Stimulated activated naive CD4-positive, alpha-beta T cell treated with Interleukin-2 at 50 U/mL for 16 hours (primary cell): ENCODE data around the gene ABCA8.

ENCODE experiments used
- DNase-seq: peaks from one replicate; lab custom pipeline; 2025; lab: John Stamatoyannopoulos, UW

Gene ABCA8

DNA sequence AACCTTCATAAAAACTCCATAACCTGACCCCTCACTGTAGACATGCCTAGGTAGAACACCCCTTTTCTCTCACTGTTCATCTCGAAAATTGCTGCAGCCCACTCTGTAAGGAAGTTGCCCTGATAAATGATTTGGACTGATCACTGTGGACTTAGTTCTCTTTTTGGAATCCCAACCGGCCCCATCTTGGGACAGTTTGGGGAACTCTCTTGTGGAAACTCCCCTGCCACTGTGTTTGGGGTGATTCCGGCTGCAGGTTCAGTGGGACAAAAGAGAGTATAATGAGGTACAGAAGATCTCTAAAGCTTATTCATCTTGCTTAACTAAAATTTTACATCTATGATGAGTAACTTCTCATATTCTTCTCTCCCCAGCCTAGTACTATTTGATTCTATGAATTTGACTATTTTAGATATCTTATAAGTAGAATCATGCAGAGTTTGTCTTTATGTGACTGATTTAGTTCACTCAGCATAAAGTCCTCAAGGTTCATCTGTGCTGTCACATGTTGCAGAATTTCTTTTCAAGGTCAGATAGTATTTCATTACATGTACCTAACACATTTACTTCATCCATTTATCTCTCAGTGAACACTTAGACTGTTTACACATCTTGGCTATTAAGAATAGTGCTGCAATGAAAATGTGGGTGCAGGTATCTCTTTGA lies 84.9 kb downstream of the ABCA8 start:
- DNase-seq: no peak

GRCh38 chr17:68868708-68869107 lies 86.5 kb downstream of the ABCA8 start:
- no peak for DNase-seq

- DNase-seq: no peak
These were observed 87.3 kb downstream of the ABCA8 start for GRCh38 chr17:68867759-68868516.

- DNase-seq: no peak
These were observed 89.6 kb downstream of the ABCA8 start for GRCh38 chr17:68865584-68865983.

- DNase-seq: no peak
These were observed 92.0 kb downstream of the ABCA8 start for GRCh38 chr17:68863091-68863652.

- DNase-seq: no peak
These were observed 93.6 kb downstream of the ABCA8 start for GRCh38 chr17:68861602-68862001.

GRCh38 chr17:68860941-68861340 lies 94.3 kb downstream of the ABCA8 start:
- DNase-seq: no peak

- DNase-seq: no peak
These were observed 100.7 kb downstream of the ABCA8 start for GRCh38 chr17:68854452-68854851.

GRCh38 chr17:68853439-68853838 lies 101.8 kb downstream of the ABCA8 start:
- DNase-seq: no peak

DNA sequence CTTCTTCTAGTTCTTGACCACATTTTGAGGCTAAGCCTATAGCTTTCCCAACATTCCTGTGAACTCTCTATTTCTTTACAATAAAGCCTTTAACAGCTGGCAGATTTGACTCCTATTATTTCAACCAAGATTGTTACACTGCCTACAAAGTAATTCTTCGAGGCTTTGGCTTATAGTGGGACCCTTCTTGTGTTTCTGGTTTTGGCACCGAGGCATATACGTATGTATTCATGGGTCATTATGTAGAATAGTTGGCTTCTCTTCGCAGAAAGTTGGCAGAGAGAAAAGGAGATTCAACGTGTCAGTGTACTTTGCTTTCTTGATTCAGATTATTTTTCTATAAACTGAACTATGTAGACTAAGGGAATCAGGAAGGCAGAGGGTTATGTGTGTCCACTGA lies 102.2 kb downstream of the ABCA8 start:
- DNase-seq: no peak

- DNase-seq: no peak
These were observed 103.3 kb downstream of the ABCA8 start for GRCh38 chr17:68851890-68852289.

DNA sequence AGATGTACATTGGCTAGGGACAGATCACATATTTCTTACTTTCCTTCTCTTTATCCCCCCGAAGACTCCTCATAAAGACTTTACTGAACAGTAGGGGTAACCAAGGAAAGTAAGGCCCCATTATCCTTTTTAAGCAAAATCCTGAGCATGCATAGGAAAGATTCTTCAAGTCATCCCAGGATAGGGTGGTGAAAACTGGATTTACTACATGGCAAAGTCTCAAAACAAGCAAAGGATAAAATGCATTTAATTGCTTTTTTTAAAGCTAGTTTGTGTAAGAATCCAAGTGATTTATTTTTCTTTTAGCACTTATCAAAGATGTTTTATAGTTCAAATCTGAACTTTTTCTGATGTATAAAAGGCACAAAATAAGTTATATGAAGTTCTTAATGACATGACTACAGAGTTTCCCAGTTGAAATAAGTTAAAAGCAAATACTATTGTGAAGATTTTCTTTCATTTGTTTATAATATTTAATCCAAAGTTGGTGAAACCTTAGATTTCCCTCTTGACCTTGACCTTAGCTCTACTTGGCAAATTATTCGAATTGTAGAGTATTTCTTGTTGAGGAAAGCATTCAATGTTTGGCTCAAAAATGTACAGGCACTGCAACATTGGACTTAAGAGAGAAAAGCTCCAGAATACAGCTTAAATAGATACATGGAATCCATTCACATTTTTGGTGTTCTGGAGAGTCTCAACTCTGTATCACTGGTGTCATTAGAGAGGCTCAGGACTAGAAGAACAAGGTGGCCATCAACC lies 104.3 kb downstream of the ABCA8 start:
- no peak for DNase-seq

DNA sequence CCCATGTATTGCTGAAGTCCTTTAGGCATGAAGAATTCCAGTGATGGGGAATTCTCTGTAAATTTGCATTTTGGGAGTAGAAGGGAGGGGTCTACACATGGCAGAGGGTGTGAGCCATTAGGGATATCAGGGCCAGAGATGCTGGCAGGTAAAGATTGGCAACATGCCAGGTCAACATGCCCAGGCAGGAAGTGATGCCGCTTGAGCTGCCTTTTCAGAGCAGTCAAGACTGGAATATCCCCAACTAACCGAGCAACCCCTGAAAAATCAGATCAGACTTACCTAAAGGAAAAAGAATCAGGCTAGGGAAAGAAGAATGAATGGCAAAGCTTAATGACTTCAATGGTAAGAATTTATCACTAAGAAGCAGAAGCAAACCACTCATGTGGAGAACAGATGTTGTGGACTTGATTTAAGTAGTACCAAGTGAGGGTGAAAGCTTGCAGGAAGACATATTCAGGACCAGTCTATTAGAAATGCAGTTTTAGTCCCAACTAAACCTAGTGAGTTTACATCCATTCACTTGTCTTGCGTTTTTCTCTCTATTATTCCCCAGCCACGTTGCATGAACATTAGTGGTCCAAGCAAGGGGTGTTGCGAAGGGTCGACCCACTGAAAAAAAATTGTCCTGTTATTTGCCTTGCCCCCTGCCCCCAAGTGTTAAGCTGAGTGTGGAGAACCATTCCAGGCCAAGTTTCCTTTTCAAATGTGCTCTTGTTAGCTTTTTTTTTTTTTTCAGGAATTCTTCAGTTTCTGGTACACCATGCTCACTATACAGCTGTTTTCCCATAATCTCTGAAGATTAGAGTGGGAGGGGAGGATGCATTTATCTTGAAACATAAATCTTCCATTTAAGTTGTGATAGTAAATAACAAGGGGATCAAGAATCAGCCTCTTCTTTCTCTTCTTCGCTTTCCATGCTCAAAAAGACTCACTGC lies 105.2 kb downstream of the ABCA8 start:
- DNase-seq: no peak

DNA sequence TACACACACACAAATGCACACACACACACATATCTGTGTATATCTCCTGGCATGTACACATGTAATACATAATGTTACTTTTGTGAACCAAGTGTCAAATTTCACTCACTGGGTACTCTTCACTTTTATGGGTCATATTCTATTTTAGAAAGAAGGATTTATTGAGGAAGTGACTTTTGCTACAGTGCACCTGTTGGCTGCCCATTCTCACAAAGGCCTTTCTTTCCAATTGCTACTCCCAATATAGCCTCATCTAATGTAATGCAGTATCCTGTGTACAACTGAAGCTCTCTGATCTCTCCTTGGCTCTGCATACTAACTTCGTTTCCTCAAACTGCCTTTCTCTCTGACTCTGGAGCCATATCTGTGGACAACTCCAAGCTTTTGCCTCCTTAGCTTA lies 107.5 kb downstream of the ABCA8 start:
- no peak for DNase-seq

DNA sequence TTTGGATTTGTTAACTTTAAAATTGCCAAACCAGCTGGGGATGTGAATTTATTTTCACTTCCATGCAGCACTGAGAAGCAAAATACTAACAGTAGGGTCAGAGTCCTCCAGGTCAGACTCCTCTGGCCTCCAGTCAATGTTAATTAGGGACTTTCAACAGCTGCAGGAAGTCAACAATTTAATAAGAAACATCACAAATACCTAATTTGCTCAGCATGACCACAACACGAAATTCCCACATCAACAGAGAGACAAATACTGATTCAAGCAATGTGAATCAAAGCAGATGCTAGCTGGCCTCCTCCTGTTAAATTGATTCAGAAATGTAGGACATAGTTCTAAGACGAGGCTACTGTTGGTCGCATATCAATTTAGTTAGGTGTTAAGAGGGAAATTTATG lies 111.7 kb downstream of the ABCA8 start:
- no peak for DNase-seq

- DNase-seq: no peak
These were observed 115.1 kb downstream of the ABCA8 start for GRCh38 chr17:68840073-68840472.

DNA sequence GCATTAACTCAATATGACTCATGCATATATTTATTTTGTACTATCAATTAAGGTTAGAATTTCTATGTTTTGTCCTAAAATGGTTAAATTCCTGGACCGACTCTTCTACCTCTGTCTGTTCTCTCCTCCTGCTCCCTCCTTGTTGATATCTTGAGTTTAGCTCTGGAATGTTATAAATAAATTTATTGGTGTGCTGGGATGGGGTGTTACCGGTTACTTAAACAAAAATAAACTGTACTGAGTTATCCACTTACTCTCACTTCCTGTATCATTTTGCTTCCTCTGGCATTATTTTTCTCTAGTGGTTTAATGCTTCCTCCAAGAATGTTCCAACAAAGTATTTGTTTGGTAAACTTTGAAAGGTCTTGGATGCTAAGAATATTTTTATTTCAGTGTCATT lies 120.1 kb downstream of the ABCA8 start:
- no peak for DNase-seq

GRCh38 chr17:68834328-68834836 lies 120.8 kb downstream of the ABCA8 start:
- DNase-seq: no peak

- DNase-seq: no peak
These were observed 122.9 kb downstream of the ABCA8 start for GRCh38 chr17:68832109-68832802.

GRCh38 chr17:68831170-68831569 lies 124.0 kb downstream of the ABCA8 start:
- no peak for DNase-seq

- DNase-seq: no peak
These were observed 124.9 kb downstream of the ABCA8 start for GRCh38 chr17:68830313-68830712.
